GM18951 (cell line): ENCODE measurements around the gene RPA1.
"Not testable (repeated sequence)": the region's sequence is repeated elsewhere in the genome, so short reads cannot be mapped to it uniquely, and the experiment has no call there.

Experiments
- POLR2A ChIP-seq: IDR thresholded peaks from 4 replicates; pipeline ENCODE4 v1.6.1; 2011; ENCODE audit warnings: mild to moderate bottlenecking; ENCODE audit not compliant: insufficient read length, insufficient read depth; ENCODE audit errors: extremely low read depth
- in situ Hi-C: fragments of 300-500 bp; cut with MboI; formaldehyde crosslinking; loops from one replicate; pipeline ENCODE4 v1.12.0; 2022; ENCODE audit warnings: low sequenced_read_pairs, mixed read lengths, inconsistent platforms; ENCODE audit not compliant: unreplicated experiment

Gene RPA1

DNA sequence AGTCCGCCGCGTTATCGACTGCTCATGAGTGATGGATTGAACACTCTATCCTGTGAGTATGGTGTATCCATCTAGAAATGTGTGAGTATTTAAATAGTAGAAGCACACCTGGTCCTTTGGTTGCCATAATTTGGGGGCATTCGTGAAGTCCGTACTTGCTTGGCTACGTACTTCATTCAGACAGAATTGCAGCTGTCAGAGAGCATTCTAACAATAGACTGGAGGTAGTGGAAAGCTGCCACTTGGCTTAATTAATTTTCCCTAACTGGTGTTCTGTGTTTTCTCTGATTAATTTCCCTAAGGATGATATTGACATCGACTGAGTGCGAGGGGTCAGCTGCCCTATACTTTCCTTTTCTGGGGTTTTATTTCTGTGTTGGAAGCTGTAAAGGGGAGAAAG lies 14.1 kb downstream of the RPA1 start:
- in situ Hi-C loops: no loop called here
- TF ChIP-seq POLR2A: no peak

DNA sequence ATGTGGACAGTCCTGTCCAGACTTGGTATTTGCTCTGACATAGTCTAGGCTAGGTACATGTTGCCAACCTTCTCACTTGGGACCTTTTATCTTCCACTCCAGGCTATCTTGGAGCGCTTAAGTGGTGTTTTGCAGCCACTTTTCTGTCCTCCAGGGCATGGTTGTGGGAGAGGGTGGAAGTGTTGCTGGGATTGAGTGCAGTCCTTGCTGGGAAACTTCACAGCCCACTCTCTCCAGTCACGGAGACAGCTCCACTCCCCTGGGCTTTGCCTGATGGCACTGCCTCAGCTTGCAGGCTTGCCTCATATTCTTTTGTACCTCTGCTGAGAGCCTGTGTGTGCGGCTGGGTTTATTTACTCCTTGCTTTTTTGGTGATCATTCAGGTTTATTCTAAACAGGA lies 17.4 kb downstream of the RPA1 start:
- in situ Hi-C loops: no loop called here

DNA sequence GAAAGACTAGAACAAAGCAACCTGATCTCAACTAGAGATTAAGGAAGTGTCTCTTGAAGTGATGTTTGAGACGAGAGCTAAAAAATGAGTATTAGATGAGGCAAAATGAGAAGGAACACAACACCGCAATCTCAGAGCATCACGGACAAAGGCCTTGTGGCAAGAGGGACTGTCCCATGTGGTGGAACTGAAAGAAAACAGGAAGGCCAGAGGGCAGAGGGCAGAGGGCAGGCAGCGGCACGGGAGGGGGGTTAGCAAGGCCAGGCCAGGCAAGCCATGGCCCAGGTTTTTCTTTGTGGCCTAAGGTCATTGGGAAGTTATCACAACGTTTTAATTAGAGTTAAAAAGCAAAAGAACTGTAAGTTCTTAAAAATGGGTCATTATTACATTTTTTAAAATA lies 22.5 kb downstream of the RPA1 start:
- in situ Hi-C loops: no loop called here

More for the DNA sequence above, 17.4 kb downstream of the RPA1 start:
- no peak for TF ChIP-seq POLR2A

DNA sequence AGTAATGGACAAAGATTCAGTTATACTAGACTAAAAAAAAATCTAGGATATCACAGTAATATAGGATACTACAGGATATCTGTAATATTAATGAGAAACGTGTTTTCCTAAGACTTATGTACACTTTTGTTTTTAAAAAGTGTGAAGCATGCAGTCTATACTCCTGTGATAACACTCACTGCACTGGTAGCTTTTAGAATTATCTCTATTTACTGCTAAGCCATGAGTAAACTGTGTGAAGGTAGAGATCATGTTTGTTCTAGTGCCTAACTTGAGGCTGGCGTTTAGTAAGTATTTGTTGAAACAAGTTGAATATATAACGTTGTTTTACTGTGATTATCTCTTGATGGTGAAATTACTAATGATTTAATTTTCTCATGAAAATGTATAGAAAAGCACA lies 23.9 kb downstream of the RPA1 start:
- no peak for TF ChIP-seq POLR2A
- in situ Hi-C loops: no loop called here

More for the DNA sequence above, 22.5 kb downstream of the RPA1 start:
- no peak for TF ChIP-seq POLR2A

DNA sequence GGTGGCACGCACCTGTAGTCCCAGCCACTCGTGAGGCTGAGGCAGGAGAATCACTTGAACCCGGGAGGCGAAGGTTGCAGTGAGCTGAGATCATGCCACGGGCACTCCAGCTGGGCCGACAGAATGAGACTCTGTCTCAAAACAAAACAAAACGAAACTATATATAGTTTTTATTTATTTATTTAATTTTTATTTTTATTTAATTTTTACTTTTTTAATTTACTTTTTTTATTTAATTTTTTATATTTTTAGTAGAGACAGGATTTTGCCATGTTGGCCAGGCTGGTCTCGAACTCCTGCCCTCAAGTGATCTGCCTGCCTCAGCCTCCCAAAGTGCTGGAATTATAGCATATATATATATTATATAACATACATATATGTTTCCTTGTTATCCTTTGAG lies 26.7 kb downstream of the RPA1 start:
- in situ Hi-C loops: not testable (repeated sequence)

DNA sequence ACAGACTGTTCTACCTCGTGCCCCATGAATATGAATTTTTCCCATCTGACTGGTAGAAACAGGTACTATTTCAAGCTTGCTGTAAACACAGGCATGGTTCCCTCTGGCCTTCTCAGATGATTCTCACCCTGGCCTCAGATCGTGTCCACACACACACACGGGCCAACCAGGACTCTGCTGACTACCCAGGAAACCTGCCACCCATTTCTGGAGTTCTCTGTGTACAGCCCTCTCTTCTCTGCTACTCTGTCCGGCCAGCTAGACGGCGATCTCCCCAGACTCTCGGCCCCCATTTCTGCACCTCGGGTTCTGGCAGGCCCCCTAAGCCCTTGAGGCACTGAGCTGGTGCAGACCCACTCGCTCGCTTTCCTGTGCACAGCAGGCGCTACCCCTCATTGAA lies 31.2 kb downstream of the RPA1 start:
- in situ Hi-C loops: no loop called here
- TF ChIP-seq POLR2A: no peak

DNA sequence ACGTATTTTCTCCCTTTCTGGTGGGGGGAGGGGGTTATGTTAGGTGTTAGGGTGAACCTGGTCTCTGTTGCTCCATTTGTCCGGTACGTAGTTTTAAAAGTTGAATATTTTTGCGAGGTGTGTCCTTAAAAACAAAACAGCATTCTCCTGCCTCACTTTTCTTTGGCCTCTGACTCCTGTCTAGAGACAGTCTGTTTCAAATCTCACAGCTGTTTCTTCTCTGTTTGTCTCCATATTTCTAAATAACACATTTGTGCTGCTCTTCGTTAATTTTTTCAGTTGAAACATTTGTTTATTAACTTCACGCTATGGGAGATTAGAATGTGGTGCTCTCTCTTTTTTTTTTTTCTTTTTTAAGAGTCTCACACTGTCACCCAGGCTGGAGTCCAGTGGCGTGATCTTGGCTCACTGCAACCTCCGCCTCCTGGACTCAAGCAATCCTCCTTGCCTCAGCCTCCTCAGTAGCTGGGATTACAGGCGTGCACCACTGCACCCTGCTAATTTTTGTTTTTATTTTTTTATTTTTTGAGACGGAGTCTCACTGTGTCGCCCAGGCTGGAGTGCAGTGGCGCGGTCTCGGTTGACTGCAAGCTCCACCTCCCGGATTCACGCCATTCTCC lies 31.7 kb downstream of the RPA1 start:
- no peak for TF ChIP-seq POLR2A
- in situ Hi-C loops: no loop called here

DNA sequence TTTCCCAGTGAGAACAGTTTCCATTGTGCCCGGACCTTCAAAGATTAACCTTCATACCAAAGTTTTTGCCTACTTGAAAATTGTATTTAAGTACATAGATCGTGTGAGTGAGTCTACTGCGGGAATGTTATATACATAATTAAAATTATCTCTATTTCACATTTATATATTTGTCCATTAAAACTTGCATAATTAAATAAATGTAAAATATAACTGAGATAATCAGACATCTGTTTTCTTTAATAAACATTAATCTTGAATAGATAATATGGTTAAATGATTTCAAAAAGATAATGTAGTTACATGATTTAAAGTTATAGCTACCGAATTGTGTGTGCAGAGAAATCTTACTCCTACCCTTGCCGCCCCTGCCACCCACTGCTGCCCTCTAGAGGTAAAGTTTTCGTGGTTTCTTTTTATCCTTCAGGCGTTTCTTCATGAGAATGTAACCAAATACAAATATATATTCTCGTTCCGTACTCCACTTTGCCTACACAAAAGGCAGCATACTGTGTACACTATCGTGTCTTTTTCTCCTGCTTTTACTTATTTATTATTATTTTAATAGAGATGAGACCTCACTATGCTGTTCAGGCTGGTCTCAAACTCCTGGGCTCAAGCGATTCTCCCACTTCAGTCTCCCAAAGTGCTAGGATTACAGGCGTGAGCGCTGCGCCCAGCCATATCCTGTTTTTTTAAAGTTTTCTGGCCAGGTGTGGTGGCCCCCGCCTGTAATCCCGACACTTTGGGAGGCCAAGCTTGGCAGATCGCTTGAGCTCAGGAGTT lies 35.6 kb downstream of the RPA1 start:
- TF ChIP-seq POLR2A: no peak
- in situ Hi-C loops: no loop called here

DNA sequence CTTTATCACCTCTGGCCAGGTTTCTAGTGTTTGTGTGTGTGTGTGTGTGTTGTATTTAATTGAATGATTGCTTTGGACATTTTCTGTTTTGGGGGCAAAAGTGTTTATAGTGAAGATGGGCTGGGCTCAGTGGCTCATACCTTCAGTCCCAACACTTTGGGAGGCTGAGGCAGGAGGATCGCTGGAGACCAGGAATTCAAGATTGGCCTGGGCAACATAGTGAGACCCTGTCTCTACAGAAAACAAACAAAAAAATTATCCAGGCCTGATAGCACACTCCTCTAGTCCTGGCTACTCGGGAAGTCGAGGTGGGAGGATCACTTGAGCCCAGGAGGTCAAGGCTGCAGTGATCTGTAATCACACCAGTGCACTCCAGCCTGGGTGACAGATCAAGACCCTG lies 37.5 kb downstream of the RPA1 start:
- no peak for TF ChIP-seq POLR2A
- in situ Hi-C loops: no loop called here

DNA sequence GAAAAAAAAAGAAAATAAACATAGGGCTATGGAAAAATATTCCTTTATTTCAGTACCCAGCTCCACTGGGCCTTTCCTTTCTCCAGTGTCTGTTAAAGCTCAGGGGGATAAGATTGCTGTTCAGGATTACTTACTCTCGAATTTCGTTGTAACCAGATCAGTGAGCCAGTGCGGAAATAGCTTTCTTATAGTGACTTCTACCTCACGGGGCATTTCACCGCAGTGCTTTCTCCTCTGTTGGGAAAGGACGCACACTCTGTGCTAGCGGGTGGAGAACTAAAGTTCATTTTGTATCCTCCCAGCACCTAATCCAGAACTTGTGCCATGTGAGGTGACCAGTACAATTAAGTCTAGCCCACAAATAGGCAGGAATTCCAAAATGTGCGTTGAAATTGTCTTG lies 38.3 kb downstream of the RPA1 start:
- no peak for TF ChIP-seq POLR2A

DNA sequence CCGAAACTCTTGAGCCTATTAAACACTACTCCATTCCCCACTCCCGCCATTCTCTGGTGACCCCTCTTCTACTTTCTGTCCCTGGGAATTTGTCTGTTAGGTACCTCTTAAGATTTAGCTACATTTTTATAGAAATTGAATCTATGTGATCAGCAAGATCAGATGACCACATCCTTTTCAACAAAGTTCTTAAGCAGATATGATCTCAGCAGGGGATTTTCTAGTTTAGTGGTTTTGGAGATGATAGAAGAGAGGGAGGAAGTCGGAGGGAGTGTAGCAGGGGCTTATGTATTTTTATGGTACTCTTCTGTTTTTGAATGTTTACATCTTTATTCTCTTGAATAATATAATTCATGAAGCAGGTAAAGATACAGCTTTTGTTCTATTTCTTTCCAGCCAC lies 40.8 kb downstream of the RPA1 start:
- no peak for TF ChIP-seq POLR2A
- in situ Hi-C loops: no loop called here

More for the DNA sequence above, 38.3 kb downstream of the RPA1 start:
- in situ Hi-C loops: no loop called here

DNA sequence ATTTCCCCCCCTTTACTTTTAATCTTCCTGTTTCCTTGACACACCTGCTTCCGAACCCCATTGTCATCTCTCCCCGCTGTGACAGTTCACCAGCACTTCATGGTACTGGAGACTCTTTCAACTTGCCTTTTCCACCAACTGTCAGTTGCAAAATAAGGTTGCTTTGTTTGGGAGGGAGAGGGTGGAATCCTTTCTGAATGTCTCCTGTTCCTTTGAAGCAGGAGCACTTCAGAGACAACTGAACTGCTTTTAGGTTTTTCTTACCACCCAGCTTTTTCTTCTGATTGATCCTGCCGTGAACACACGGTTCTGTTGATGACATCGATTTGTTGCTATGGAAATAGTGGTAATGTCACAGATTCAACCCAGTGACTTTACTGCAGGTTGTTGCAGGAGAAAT lies 42.0 kb downstream of the RPA1 start:
- no peak for TF ChIP-seq POLR2A
- in situ Hi-C loops: no loop called here

DNA sequence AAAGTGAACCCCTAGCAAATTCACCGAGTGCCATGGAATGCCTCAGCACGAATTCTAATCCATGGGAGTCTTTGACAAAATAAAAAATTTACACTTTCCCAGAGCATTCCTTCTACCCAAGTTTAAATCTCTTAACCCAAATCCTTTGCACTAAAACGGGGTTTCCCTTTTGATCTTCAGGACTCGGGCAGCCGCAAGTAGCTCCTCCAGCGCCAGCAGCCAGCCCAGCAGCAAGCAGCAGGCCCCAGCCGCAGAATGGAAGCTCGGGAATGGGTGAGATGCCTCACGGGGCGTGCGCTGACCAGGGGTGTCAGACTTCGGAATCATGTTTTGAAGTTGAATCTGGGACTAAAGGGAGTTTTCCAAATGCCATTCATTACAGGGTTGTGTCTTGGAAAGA lies 42.4 kb downstream of the RPA1 start:
- in situ Hi-C loops: no loop called here
- no peak for TF ChIP-seq POLR2A

DNA sequence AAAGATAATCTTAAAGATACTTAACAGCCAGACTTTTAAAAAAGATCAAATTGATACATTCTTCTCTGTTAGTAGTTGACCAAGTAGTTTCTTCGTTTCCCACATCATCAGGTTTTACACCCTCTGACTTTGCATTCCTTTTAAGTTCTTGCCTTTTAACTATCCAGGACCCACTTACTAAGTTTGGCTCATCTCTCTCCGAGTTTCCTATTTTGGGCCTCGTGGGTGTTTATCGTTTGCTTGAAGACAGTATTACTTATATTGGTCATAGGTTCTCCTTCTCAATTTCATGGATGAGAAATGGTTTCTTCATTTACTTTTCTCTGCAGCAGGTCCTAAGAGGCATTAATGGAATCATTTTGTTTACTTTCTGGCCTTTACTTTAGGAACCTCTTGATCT lies 43.2 kb downstream of the RPA1 start:
- in situ Hi-C loops: no loop called here

More for the DNA sequence above, 43.2 kb downstream of the RPA1 start:
- TF ChIP-seq POLR2A: no peak
